NCI-H1105 treated with DMSO at 0.1 percent for 48 hours (cell line): Measurements from ENCODE around the gene GGTLC1.
A peak's percentile ranks its signal among the peaks of the same experiment; 100 is the strongest.
"Not testable (repeated sequence)": the region's sequence is repeated elsewhere in the genome, so short reads cannot be mapped to it uniquely, and the experiment has no call there.

Experiments used
- DNase-seq: peaks from one replicate; lab custom pipeline; 2025; lab: John Stamatoyannopoulos, UW

Gene GGTLC1

GRCh38 chr20:23988561-23988960 lies at the start of gene GGTLC1:
TSS of gene GGTLC1 (minus strand) at chr20:23988779. CDS start at chr20:23986611, 2,168 bp downstream.
- DNase-seq: no peak

GRCh38 chr20:24034820-24035219 lies 46.2 kb upstream of the GGTLC1 start:
- DNase-seq: peak; percentile 47

- no peak for DNase-seq
Observed at GRCh38 chr20:24033565-24033964, 45.0 kb upstream of the GGTLC1 start.

GRCh38 chr20:24033151-24033550 lies 44.6 kb upstream of the GGTLC1 start:
- DNase-seq: no peak

GRCh38 chr20:24032400-24032898 lies 43.9 kb upstream of the GGTLC1 start:
- DNase-seq: no peak

- DNase-seq: no peak
Observed at GRCh38 chr20:24027229-24027628, 38.6 kb upstream of the GGTLC1 start.

GRCh38 chr20:24022621-24023180 lies 34.1 kb upstream of the GGTLC1 start:
- no peak for DNase-seq

GRCh38 chr20:24018796-24019195 lies 30.2 kb upstream of the GGTLC1 start:
- no peak for DNase-seq

- no peak for DNase-seq
Observed at GRCh38 chr20:24017458-24017755, 28.8 kb upstream of the GGTLC1 start.

- no peak for DNase-seq
Observed at GRCh38 chr20:24016607-24017457, 28.3 kb upstream of the GGTLC1 start.

- no peak for DNase-seq
Observed at GRCh38 chr20:24013953-24014352, 25.4 kb upstream of the GGTLC1 start.

- no peak for DNase-seq
Observed at GRCh38 chr20:24011282-24011681, 22.7 kb upstream of the GGTLC1 start.

- DNase-seq: no peak
Observed at GRCh38 chr20:24007758-24008157, 19.2 kb upstream of the GGTLC1 start.

GRCh38 chr20:24007073-24007595 lies 18.6 kb upstream of the GGTLC1 start:
- DNase-seq: no peak

GRCh38 chr20:24006626-24007025 lies 18.0 kb upstream of the GGTLC1 start:
- DNase-seq: no peak

- no peak for DNase-seq
Observed at GRCh38 chr20:24004471-24004870, 15.9 kb upstream of the GGTLC1 start.

- DNase-seq: no peak
Observed at GRCh38 chr20:24002896-24003295, 14.3 kb upstream of the GGTLC1 start.

GRCh38 chr20:24001712-24002405 lies 13.3 kb upstream of the GGTLC1 start:
- no peak for DNase-seq

GRCh38 chr20:23998844-23999243 lies 10.3 kb upstream of the GGTLC1 start:
- DNase-seq: no peak

GRCh38 chr20:23998392-23998791 lies 9.8 kb upstream of the GGTLC1 start:
- DNase-seq: no peak

GRCh38 chr20:23995905-23996666 lies 7.5 kb upstream of the GGTLC1 start:
- peak; percentile 33 for DNase-seq

- DNase-seq: not testable (repeated sequence)
Observed at GRCh38 chr20:23995291-23995690, 6.7 kb upstream of the GGTLC1 start.
